GM12801 (cell line): ENCODE data around the gene GATB.

ENCODE experiments used
- CTCF ChIP-seq: IDR thresholded peaks from one replicate; pipeline ENCODE4 v1.5.1; 2011; ENCODE audit warnings: control low read depth; ENCODE audit not compliant: insufficient read length; ENCODE audit errors: extremely low read depth

Gene GATB

GRCh38 chr4:151674804-151675391 lies 85.9 kb downstream of the GATB start:
- TF ChIP-seq CTCF = no peak

GRCh38 chr4:151673908-151674520 lies 86.8 kb downstream of the GATB start:
- no peak for TF ChIP-seq CTCF

GRCh38 chr4:151672996-151673395 lies 87.8 kb downstream of the GATB start:
- TF ChIP-seq CTCF = no peak

- no peak for TF ChIP-seq CTCF
These were observed 89.2 kb downstream of the GATB start for GRCh38 chr4:151671541-151672059.

GRCh38 chr4:151670843-151671242 lies 90.0 kb downstream of the GATB start:
- no peak for TF ChIP-seq CTCF

- no peak for TF ChIP-seq CTCF
These were observed 90.8 kb downstream of the GATB start for GRCh38 chr4:151669990-151670389.

GRCh38 chr4:151668689-151669402 lies 92.0 kb downstream of the GATB start:
- no peak for TF ChIP-seq CTCF
